ENCODE results near the gene ZC3H6. TPM values are rescaled to one million over a fixed set of nuclear protein-coding genes. Genes with fewer than 3 reads are reported as not detected.
"Not testable (repeated sequence)": the region's sequence is repeated elsewhere in the genome, so short reads cannot be mapped to it uniquely, and the experiment has no call there.

ZC3H6 gene
- polyA plus RNA-seq, 3 donors, result 6.5 to 9.9 (median 9.6) TPM

- DNase-seq (ENCODE audit: extremely low read depth in 1 of 11, low read depth in 9 of 11, low spot score in 4 of 11), result no peak
Observed at GRCh38 chr2:112273349-112273748, 2.0 kb upstream of the ZC3H6 start.

GRCh38 chr2:112275887-112276773 is 733 bp downstream of the ZC3H6 start:
- DNase-seq (ENCODE audit: extremely low read depth in 1 of 11, low read depth in 9 of 11, low spot score in 4 of 11), result peak; percentile 56 to 86 (median 80)

GRCh38 chr2:112276954-112277353 is 1.6 kb downstream of the ZC3H6 start:
- DNase-seq (ENCODE audit: extremely low read depth in 1 of 11, low read depth in 9 of 11, low spot score in 4 of 11), result no peak

GRCh38 chr2:112277596-112278220 is 2.3 kb downstream of the ZC3H6 start:
- DNase-seq (ENCODE audit: extremely low read depth in 1 of 11, low read depth in 9 of 11, low spot score in 4 of 11), result no peak

GRCh38 chr2:112282066-112282465 is 6.7 kb downstream of the ZC3H6 start:
- DNase-seq (ENCODE audit: extremely low read depth in 1 of 11, low read depth in 9 of 11, low spot score in 4 of 11), result not testable (repeated sequence)

- DNase-seq (ENCODE audit: extremely low read depth in 1 of 11, low read depth in 9 of 11, low spot score in 4 of 11), result not testable (repeated sequence)
Observed at GRCh38 chr2:112283535-112283934, 8.1 kb downstream of the ZC3H6 start.

GRCh38 chr2:112290088-112290487 is 14.7 kb downstream of the ZC3H6 start:
- no peak for DNase-seq (ENCODE audit: extremely low read depth in 1 of 11, low read depth in 9 of 11, low spot score in 4 of 11)

- DNase-seq (ENCODE audit: extremely low read depth in 1 of 11, low read depth in 9 of 11, low spot score in 4 of 11), result no peak
Observed at GRCh38 chr2:112290648-112291047, 15.3 kb downstream of the ZC3H6 start.

- DNase-seq (ENCODE audit: extremely low read depth in 1 of 11, low read depth in 9 of 11, low spot score in 4 of 11), result no peak
Observed at GRCh38 chr2:112293636-112294401, 18.4 kb downstream of the ZC3H6 start.

GRCh38 chr2:112295407-112296078 is 20.1 kb downstream of the ZC3H6 start:
- peak in 1 of 11 donors; percentile 26 for DNase-seq (ENCODE audit: extremely low read depth in 1 of 11, low read depth in 9 of 11, low spot score in 4 of 11)

- DNase-seq (ENCODE audit: extremely low read depth in 1 of 11, low read depth in 9 of 11, low spot score in 4 of 11), result no peak
Observed at GRCh38 chr2:112296407-112296806, 21.0 kb downstream of the ZC3H6 start.

- DNase-seq (ENCODE audit: extremely low read depth in 1 of 11, low read depth in 9 of 11, low spot score in 4 of 11), result no peak
Observed at GRCh38 chr2:112301171-112301584, 25.8 kb downstream of the ZC3H6 start.

- no peak for DNase-seq (ENCODE audit: extremely low read depth in 1 of 11, low read depth in 9 of 11, low spot score in 4 of 11)
Observed at GRCh38 chr2:112301973-112302372, 26.6 kb downstream of the ZC3H6 start.

GRCh38 chr2:112304298-112304941 is 29.0 kb downstream of the ZC3H6 start:
- DNase-seq (ENCODE audit: extremely low read depth in 1 of 11, low read depth in 9 of 11, low spot score in 4 of 11), result no peak

- no peak for DNase-seq (ENCODE audit: extremely low read depth in 1 of 11, low read depth in 9 of 11, low spot score in 4 of 11)
Observed at GRCh38 chr2:112305132-112305531, 29.7 kb downstream of the ZC3H6 start.

GRCh38 chr2:112310906-112311305 is 35.5 kb downstream of the ZC3H6 start:
- no peak for DNase-seq (ENCODE audit: extremely low read depth in 1 of 11, low read depth in 9 of 11, low spot score in 4 of 11)

- no peak for DNase-seq (ENCODE audit: extremely low read depth in 1 of 11, low read depth in 9 of 11, low spot score in 4 of 11)
Observed at GRCh38 chr2:112311932-112312331, 36.5 kb downstream of the ZC3H6 start.

- DNase-seq (ENCODE audit: extremely low read depth in 1 of 11, low read depth in 9 of 11, low spot score in 4 of 11), result no peak
Observed at GRCh38 chr2:112312821-112313220, 37.4 kb downstream of the ZC3H6 start.

GRCh38 chr2:112314856-112315255 is 39.5 kb downstream of the ZC3H6 start:
- DNase-seq (ENCODE audit: extremely low read depth in 1 of 11, low read depth in 9 of 11, low spot score in 4 of 11), result no peak

All from renal cortex interstitium (tissue), 11 donors.